ENCODE data around the gene ABTB1. TPM values are rescaled to one million over a fixed set of nuclear protein-coding genes. Genes with fewer than 3 reads are reported as not detected.

The ABTB1 gene
- total and polyA plus RNA-seq, 4 experiments from 2014 or later, result 66.9 to 169 (median 120) TPM

DNA sequence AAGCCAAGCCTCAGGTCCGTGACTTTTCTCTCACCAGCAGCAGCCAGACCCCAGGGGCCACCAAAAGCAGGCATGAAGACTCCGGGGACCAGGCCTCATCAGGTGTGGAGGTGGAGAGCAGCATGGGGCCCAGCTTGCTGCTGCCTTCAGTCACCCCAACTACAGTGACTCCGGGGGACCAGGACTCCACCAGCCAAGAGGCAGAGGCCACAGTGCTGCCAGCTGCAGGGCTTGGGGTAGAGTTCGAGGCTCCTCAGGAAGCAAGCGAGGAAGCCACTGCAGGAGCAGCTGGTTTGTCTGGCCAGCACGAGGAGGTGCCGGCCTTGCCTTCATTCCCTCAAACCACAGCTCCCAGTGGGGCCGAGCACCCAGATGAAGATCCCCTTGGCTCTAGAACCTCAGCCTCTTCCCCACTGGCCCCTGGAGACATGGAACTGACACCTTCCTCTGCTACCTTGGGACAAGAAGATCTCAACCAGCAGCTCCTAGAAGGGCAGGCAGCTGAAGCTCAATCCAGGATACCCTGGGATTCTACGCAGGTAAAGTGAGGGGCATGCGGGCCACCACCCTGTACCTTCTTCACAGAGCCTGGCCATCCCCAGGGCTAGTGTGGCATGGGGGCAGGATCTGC, 12.0 kb upstream of the ABTB1 start:
- Mint-ChIP-seq H3K27ac (no peak overlapping the region), H3K4me1 (no peaks in the 10 kb centered on the region), H3K9me3 (peaks cover 0 to 2% (median 0%) of the 10 kb centered on the region in 8 donors), H3K27me3 (no peaks in the 10 kb centered on the region), H3K36me3 (peaks cover 0 to 17% of the 10 kb centered on the region in 2 donors), H3K4me3 (no peak overlapping the region)
- Histone ChIP-seq H3K27ac (ENCODE audit: low read depth, low read length) (no peak overlapping the region), H3K4me1 (ENCODE audit: insufficient read depth, low read length) (no peaks in the 10 kb centered on the region), H3K27me3 (ENCODE audit: insufficient read depth, low read length) (no peaks in the 10 kb centered on the region), H3K4me3 (ENCODE audit: low read length in 2 of 2) (no peak overlapping the region), H3K9me3 (ENCODE audit: control insufficient read depth in 1 of 2, low read length in 2 of 2) (no peaks in the 10 kb centered on the region), H3K36me3 (ENCODE audit: insufficient read depth, low read length) (no peaks in the 10 kb centered on the region)
- POLR2A ChIA-PET (ENCODE audit: partially characterized antibody), result interaction anchor here (1.1 kb wide), 1 partner anchor 12 kb away, joined by 4 read pairs; no protein-coding TSS in a partner anchor
- intact Hi-C loops (cut with micrococcal nuclease), result no loop called here
- CTCF ChIA-PET (ENCODE audit: partially characterized antibody), result interaction anchor here (1.9 kb wide), 1 partner anchor 112 kb away, joined by 5 read pairs; no protein-coding TSS in a partner anchor
- no peak for DNase-seq

DNA sequence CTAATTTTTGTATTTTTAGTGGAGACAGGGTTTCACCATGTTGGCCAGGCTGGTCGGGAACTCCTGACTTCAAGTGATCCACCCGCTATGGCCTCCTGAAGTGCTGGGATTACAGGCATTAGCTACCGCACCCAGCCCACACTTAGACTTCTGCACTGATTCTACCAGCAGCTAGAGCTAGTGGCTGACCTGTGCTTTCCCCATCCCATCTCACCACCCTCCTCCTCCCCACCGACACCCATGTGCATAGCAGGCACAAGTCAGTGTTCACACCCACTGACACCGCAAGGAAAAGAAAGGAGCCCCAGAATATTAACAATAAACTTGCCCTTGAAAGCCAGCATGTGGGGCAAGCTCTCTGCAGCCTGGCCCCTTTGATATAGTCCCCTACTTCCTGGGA, 11.2 kb upstream of the ABTB1 start:
- H3K27ac Mint-ChIP-seq, result no peak overlapping the region
- Histone ChIP-seq H3K4me1 (ENCODE audit: insufficient read depth, low read length) (no peaks in the 10 kb centered on the region), H3K27me3 (ENCODE audit: insufficient read depth, low read length) (no peaks in the 10 kb centered on the region), H3K36me3 (ENCODE audit: insufficient read depth, low read length) (no peaks in the 10 kb centered on the region), H3K4me3 (ENCODE audit: low read length in 2 of 2) (no peak overlapping the region), H3K27ac (ENCODE audit: low read depth, low read length) (no peak overlapping the region), H3K9me3 (ENCODE audit: control insufficient read depth in 1 of 2, low read length in 2 of 2) (no peaks in the 10 kb centered on the region)
- H3K9me3 Mint-ChIP-seq, result no peaks in the 10 kb centered on the region
- ChIA-PET POLR2A (ENCODE audit: partially characterized antibody) (interaction anchor here (1.1 kb wide), 1 partner anchor 11 kb away, joined by 4 read pairs; no protein-coding TSS in a partner anchor), CTCF (ENCODE audit: partially characterized antibody) (interaction anchor here (1.9 kb wide), 1 partner anchor 113 kb away, joined by 5 read pairs; no protein-coding TSS in a partner anchor)
- DNase-seq, result no peak
- no peaks in the 10 kb centered on the region for H3K27me3 Mint-ChIP-seq
- H3K36me3 Mint-ChIP-seq, result peaks cover 0 to 18% of the 10 kb centered on the region in 2 donors
- H3K4me1 Mint-ChIP-seq, result no peaks in the 10 kb centered on the region
- H3K4me3 Mint-ChIP-seq, result no peak overlapping the region
- intact Hi-C loops (cut with micrococcal nuclease), result no loop called here

DNA sequence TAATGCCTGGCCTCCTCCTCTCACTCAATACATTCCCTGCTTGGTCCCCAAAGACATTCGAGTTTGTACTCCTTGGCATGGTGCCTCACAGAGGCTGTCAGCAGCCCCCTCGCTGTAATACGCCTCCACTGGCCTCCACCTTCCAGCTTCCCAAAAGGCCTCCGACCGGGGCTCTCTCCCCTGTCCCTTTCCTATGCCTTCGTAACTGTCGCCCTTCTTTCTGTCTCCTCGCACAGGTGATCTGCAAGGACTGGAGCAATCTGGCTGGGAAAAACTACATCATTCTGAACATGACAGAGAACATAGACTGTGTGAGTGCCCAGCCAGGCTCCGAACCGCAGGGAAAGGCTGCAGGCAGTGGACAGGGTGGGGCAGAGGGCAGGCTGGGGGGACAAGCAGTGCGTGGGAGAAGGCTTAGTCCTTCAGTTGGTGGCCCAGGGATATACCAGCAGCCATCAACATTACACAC, 10.7 kb upstream of the ABTB1 start:
- H3K27ac Mint-ChIP-seq, result no peak overlapping the region
- Histone ChIP-seq H3K9me3 (ENCODE audit: control insufficient read depth in 1 of 2, low read length in 2 of 2) (no peaks in the 10 kb centered on the region), H3K27ac (ENCODE audit: low read depth, low read length) (no peak overlapping the region), H3K4me1 (ENCODE audit: insufficient read depth, low read length) (no peaks in the 10 kb centered on the region), H3K27me3 (ENCODE audit: insufficient read depth, low read length) (no peaks in the 10 kb centered on the region), H3K4me3 (ENCODE audit: low read length in 2 of 2) (no peak overlapping the region), H3K36me3 (ENCODE audit: insufficient read depth, low read length) (no peaks in the 10 kb centered on the region)
- intact Hi-C loops (cut with micrococcal nuclease), result no loop called here
- POLR2A ChIA-PET (ENCODE audit: partially characterized antibody), result no interaction called here
- peaks cover 0 to 18% of the 10 kb centered on the region in 2 donors for H3K36me3 Mint-ChIP-seq
- DNase-seq, result no peak
- no peaks in the 10 kb centered on the region for H3K9me3 Mint-ChIP-seq
- no peaks in the 10 kb centered on the region for H3K4me1 Mint-ChIP-seq
- CTCF ChIA-PET (ENCODE audit: partially characterized antibody), result interaction anchor here (0.6 to 1.9 kb wide), 2 partner anchors 32 to 114 kb away, joined by 4 to 5 read pairs; no protein-coding TSS in a partner anchor
- H3K27me3 Mint-ChIP-seq, result no peaks in the 10 kb centered on the region
- H3K4me3 Mint-ChIP-seq, result no peak overlapping the region

DNA sequence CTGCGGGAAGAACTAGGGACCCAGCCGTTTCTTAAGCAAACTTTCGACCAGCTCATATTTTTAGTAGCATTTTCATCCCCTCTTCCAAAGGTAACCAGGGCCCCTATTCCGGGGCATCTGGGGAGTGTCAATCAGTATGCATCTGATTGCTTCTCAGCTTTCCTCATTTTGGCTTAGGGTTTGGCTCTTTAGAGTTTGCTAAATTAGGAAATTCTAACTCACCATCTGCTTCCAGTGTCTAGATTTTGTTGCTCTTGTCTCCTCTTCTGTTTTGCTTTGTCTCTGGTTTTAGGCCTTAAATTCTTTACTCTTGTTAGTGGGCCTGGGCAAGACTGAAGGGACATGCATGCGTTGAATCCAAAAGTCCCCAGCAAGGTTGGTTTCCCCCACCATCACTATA, 9.6 kb upstream of the ABTB1 start:
- POLR2A ChIA-PET (ENCODE audit: partially characterized antibody), result no interaction called here
- intact Hi-C loops (cut with micrococcal nuclease), result no loop called here
- no peak for DNase-seq

DNA sequence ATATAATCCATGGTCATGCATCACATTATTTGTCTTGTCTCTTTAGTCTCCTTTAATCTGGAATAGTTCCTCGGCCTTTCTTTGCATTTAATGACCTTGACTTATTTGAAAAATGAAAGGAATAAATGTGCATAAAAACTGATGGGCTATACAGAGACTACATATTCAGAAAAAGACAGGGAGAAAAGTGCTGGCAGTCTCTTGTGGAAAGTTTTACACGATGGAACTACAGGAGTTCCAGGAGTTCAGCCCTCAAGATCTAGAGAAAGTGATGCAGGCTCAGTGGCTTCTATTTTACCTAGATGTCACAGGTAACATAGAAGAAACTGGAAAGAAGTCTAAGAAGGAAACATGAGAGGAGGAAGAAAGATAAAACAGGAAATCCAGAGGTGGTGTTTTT, 7.6 kb upstream of the ABTB1 start:
- Histone ChIP-seq H3K27ac (ENCODE audit: low read depth, low read length) (no peak overlapping the region), H3K27me3 (ENCODE audit: insufficient read depth, low read length) (no peaks in the 10 kb centered on the region), H3K36me3 (ENCODE audit: insufficient read depth, low read length) (no peaks in the 10 kb centered on the region), H3K4me3 (ENCODE audit: low read length in 2 of 2) (no peak overlapping the region), H3K9me3 (ENCODE audit: control insufficient read depth in 1 of 2, low read length in 2 of 2) (no peaks in the 10 kb centered on the region), H3K4me1 (ENCODE audit: insufficient read depth, low read length) (no peaks in the 10 kb centered on the region)
- Mint-ChIP-seq H3K27me3 (no peaks in the 10 kb centered on the region), H3K4me3 (no peak overlapping the region), H3K36me3 (peaks cover 0 to 16% of the 10 kb centered on the region in 2 donors), H3K9me3 (no peaks in the 10 kb centered on the region), H3K27ac (no peak overlapping the region), H3K4me1 (no peaks in the 10 kb centered on the region)
- DNase-seq, result no peak
- intact Hi-C loops (cut with micrococcal nuclease), result no loop called here
- ChIA-PET POLR2A (ENCODE audit: partially characterized antibody) (no interaction called here), CTCF (ENCODE audit: partially characterized antibody) (no interaction called here)

More for the DNA sequence above, 9.6 kb upstream of the ABTB1 start:
- Histone ChIP-seq H3K27me3 (ENCODE audit: insufficient read depth, low read length) (no peaks in the 10 kb centered on the region), H3K9me3 (ENCODE audit: control insufficient read depth in 1 of 2, low read length in 2 of 2) (no peaks in the 10 kb centered on the region), H3K4me3 (ENCODE audit: low read length in 2 of 2) (no peak overlapping the region), H3K36me3 (ENCODE audit: insufficient read depth, low read length) (no peaks in the 10 kb centered on the region), H3K4me1 (ENCODE audit: insufficient read depth, low read length) (no peaks in the 10 kb centered on the region), H3K27ac (ENCODE audit: low read depth, low read length) (no peak overlapping the region)
- Mint-ChIP-seq H3K4me1 (no peaks in the 10 kb centered on the region), H3K4me3 (no peak overlapping the region), H3K9me3 (no peaks in the 10 kb centered on the region), H3K36me3 (peaks cover 0 to 18% of the 10 kb centered on the region in 2 donors), H3K27ac (no peak overlapping the region), H3K27me3 (no peaks in the 10 kb centered on the region)
- CTCF ChIA-PET (ENCODE audit: partially characterized antibody), result no interaction called here

DNA sequence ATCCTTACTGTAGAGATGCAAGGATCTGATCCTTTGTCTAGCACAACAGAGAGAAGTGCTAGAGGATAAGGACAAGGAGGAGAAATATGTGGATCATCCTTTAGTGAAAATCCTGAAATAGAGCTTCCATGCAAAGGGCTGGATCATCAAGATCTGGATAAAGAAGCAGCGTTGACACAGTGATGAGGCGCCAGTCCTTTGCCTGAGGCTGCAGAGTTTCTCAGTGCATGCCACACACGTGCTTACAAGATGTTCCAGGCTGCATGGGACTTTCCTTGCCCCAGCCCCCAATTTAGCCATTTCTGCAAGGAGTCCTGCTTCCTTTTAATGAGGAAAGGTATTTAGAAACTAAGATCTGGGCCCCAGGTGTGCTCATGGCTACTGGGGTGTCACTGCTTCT, 7.2 kb upstream of the ABTB1 start:
- Mint-ChIP-seq H3K27me3 (no peaks in the 10 kb centered on the region), H3K4me3 (no peak overlapping the region), H3K36me3 (peaks cover 0 to 13% of the 10 kb centered on the region in 2 donors), H3K27ac (no peak overlapping the region), H3K4me1 (no peaks in the 10 kb centered on the region), H3K9me3 (no peaks in the 10 kb centered on the region)
- intact Hi-C loops (cut with micrococcal nuclease), result no loop called here
- CTCF ChIA-PET (ENCODE audit: partially characterized antibody), result no interaction called here
- POLR2A ChIA-PET (ENCODE audit: partially characterized antibody), result no interaction called here
- Histone ChIP-seq H3K9me3 (ENCODE audit: control insufficient read depth in 1 of 2, low read length in 2 of 2) (no peaks in the 10 kb centered on the region), H3K36me3 (ENCODE audit: insufficient read depth, low read length) (no peaks in the 10 kb centered on the region), H3K4me1 (ENCODE audit: insufficient read depth, low read length) (no peaks in the 10 kb centered on the region), H3K4me3 (ENCODE audit: low read length in 2 of 2) (no peak overlapping the region), H3K27ac (ENCODE audit: low read depth, low read length) (no peak overlapping the region), H3K27me3 (ENCODE audit: insufficient read depth, low read length) (no peaks in the 10 kb centered on the region)
- no peak for DNase-seq

DNA sequence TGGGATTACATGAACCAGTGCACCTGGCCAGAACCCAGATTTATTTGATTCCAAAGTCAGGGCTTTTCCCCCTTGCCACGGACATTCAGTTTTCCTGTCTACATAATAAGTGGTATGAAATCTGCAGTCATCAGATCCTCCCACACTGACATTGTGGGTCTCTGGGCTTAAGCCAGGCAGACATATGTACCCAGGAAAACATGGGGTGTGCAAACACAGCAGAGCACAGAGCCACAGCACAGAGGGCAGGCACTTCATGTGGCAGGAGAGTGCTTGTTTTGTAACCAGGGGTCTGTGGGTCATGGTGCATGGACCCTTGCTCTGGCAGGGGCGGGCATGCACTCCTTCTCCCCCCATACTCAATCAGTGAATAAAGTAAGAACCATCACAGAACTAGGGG, 6.1 kb upstream of the ABTB1 start:
- H3K4me3 Mint-ChIP-seq, result no peak overlapping the region
- Histone ChIP-seq H3K4me1 (ENCODE audit: insufficient read depth, low read length) (peaks cover 5% of the 10 kb centered on the region), H3K4me3 (ENCODE audit: low read length in 2 of 2) (no peak overlapping the region), H3K9me3 (ENCODE audit: control insufficient read depth in 1 of 2, low read length in 2 of 2) (no peaks in the 10 kb centered on the region), H3K36me3 (ENCODE audit: insufficient read depth, low read length) (no peaks in the 10 kb centered on the region), H3K27ac (ENCODE audit: low read depth, low read length) (no peak overlapping the region), H3K27me3 (ENCODE audit: insufficient read depth, low read length) (no peaks in the 10 kb centered on the region)
- H3K36me3 Mint-ChIP-seq, result peaks cover 0 to 13% of the 10 kb centered on the region in 2 donors
- H3K27ac Mint-ChIP-seq, result no peak overlapping the region
- ChIA-PET POLR2A (ENCODE audit: partially characterized antibody) (no interaction called here), CTCF (ENCODE audit: partially characterized antibody) (no interaction called here)
- H3K4me1 Mint-ChIP-seq, result peaks cover 0 to 4% (median 2%) of the 10 kb centered on the region in 4 donors
- no peaks in the 10 kb centered on the region for H3K9me3 Mint-ChIP-seq
- DNase-seq, result no peak
- H3K27me3 Mint-ChIP-seq, result no peaks in the 10 kb centered on the region
- intact Hi-C loops (cut with micrococcal nuclease), result no loop called here
